NCI-H446 treated with DMSO at 0.1 percent for 48 hours (cell line): ENCODE results near the gene TRDN.
"Not testable (repeated sequence)": the region's sequence is repeated elsewhere in the genome, so short reads cannot be mapped to it uniquely, and the experiment has no call there.

ENCODE experiments used
- DNase-seq: peaks from one replicate; lab custom pipeline; 2025; lab: John Stamatoyannopoulos, UW

Gene TRDN

GRCh38 chr6:123404975-123405374 is 231.8 kb downstream of the TRDN start:
- DNase-seq, result no peak

DNA sequence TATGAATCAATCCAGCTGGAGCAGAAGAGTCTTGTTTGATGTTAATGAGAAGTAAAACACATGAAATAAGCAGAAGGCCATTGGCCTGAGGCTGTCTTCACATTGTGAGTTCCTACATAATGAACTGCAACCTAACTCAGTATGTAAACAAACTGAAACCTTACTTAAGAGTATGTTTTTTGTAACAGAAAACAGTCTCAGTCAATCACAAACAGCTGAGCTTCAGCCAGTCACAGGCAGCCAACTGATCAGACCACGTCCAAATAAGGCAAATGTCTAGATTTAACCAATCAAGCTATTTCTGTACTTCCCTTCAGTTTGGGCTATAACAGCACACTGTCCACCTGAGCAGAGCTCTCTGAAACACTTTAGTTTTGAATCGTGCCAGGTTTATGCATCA is 234.7 kb downstream of the TRDN start:
- DNase-seq, result no peak

- DNase-seq, result no peak
Observed at GRCh38 chr6:123398072-123398471, 238.7 kb downstream of the TRDN start.

DNA sequence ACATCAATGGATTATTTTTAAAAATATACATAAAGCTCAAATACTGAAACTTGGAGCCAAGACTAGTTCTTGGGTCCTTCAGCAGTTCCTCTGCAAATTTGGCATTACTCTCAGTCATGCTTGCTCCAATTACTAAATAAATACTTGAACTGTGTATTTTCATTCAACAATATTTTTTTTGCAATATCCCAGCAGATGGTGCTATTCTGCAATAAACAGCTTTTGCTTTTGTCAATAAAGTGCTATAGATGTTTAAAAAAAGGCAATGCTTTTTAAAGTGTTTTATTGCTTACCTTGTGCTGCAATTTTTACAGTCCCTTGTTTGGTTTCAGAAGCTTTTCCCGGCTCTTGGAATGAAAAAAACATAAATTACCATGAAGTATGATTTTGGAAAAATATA is 243.4 kb downstream of the TRDN start:
- peak; percentile 70 for DNase-seq

GRCh38 chr6:123383718-123384117 is 253.0 kb downstream of the TRDN start:
- no peak for DNase-seq

DNA sequence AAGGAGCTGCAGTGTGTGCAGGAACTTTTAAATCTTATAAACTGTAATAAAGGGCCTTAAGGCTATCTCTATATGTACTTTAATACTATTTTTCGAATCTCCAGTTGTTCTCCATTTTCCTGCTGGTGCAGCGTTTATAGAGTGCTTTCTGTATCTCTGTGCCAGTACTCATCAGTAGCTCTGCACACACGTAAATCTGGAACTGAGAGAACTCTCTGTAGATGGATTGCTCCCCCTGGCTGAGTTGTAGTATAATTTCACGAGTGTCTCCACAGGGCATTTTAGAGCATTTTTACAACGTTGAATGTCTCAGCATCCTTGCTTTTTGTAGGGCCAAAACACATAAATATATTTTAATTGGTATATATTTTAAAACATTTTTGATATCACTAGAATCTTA is 256.5 kb downstream of the TRDN start:
- peak; percentile 69 for DNase-seq

DNA sequence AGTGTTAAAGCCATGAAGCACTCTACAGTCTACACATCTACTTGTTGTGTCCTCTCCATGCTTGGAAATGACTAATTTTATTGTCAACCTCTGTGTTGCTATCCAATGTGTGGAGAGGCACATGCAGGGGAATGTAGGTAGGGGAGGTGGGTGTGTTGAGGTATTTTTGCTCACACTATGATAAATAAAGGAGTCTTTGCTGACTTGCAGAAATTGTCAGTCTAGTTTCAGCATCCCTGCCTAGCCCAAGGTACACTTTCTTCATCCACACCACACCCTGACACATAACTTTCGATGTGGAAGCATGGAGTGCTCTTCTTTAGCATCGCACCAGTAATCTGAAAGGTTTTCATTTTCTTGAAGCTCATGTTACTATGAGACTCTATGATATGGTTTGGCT is 264.0 kb downstream of the TRDN start:
- no peak for DNase-seq

GRCh38 chr6:123363912-123364311 is 272.8 kb downstream of the TRDN start:
- no peak for DNase-seq

GRCh38 chr6:123360359-123360758 is 276.4 kb downstream of the TRDN start:
- no peak for DNase-seq

GRCh38 chr6:123352705-123353104 is 284.0 kb downstream of the TRDN start:
- DNase-seq, result no peak

- no peak for DNase-seq
Observed at GRCh38 chr6:123352279-123352678, 284.5 kb downstream of the TRDN start.

DNA sequence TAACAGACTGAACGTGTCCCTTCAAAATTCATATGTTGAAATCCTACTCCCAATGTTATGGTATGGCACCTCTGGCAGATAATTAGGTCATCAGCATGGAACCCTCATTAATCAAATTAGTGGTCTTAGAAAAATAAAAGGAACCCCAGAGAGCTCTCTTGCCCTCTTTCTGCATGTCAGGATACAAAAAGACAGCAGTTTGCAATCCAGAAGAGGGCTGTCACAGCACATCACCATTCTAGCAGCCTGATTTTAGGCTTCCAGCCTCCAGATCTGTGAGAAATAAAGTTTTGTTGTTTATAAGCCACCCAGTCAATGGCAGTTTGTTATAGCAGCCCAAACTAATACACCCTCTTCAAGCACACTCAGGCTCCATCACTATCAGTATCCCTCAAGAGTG is 292.9 kb downstream of the TRDN start:
- no peak for DNase-seq

GRCh38 chr6:123338394-123338793 is 298.4 kb downstream of the TRDN start:
- DNase-seq, result peak; percentile 10

- peak; percentile 16 for DNase-seq
Observed at GRCh38 chr6:123333000-123333756, 303.6 kb downstream of the TRDN start.

GRCh38 chr6:123332070-123332469 is 304.7 kb downstream of the TRDN start:
- DNase-seq, result no peak

DNA sequence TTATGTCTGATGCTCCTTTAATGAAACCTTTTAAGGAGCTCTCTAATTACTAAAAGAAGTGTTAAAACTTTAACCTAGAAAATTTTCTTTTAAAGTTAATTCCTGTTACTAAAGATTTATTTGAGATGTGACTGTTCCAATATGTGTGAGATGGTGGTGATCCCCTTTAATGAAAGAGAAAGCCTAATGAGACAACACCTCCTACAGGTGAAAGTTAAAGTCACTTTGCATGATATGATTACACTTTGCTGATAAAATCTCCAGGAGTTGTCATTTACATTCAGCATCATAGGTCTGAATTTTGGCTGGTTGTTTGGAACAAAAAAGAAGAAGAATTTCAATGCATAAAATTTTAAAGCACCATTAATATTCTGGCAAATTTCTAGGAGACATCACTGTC is 307.4 kb downstream of the TRDN start:
- no peak for DNase-seq

DNA sequence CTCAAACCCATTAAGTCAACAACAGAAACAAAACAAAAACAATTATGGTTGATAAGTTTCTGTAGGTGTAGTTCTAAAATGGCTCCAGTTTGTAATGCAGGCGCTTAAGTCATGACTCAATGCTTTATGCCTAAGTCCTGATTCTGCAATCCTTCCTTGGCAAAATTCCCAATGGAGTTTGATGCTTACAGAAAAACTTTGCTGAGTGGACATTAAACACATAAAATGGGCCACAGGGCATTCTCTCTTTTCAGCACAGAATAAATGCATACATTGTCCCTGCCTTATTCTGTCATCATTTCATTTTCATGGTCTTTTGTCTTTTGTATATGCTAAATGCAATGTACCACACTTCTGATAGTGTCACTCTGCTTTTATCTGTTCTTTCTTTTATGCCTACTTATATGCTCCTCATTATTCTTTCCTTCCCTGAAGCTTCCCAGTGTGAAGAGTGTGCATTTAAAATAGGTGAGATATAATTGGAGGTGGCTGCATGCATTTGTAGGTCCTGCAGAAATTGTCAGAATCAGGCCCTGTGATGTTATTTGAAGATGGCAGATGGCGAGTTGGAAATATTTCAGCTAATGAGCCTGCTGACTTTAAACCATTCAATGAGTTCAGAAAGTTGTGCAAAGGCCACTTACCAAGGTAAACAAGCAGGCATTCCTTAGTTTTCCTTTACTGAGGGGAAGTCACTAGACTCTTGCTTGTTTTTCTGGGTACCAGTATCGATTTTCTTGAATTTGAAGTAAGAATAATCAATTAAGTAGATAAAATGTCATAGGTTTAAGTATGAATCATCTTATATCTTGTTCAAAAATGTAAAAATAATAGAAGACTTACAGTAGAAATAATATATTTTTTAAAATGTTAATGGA is 313.1 kb downstream of the TRDN start:
- no peak for DNase-seq

- DNase-seq, result no peak
Observed at GRCh38 chr6:123321020-123321419, 315.7 kb downstream of the TRDN start.

GRCh38 chr6:123316733-123317323 is 319.9 kb downstream of the TRDN start:
- no peak for DNase-seq

- not testable (repeated sequence) for DNase-seq
Observed at GRCh38 chr6:123314459-123314858, 322.3 kb downstream of the TRDN start.

- DNase-seq, result no peak
Observed at GRCh38 chr6:123309130-123309529, 327.6 kb downstream of the TRDN start.

GRCh38 chr6:123306334-123306733 is 330.4 kb downstream of the TRDN start:
- no peak for DNase-seq

GRCh38 chr6:123295672-123296071 is 341.1 kb downstream of the TRDN start:
- DNase-seq, result no peak
